SKM-1 treated with dmso at 0.1 percent for 144 hours (cell line): ENCODE results near the gene PDX1.
A peak's percentile ranks its signal among the peaks of the same experiment; 100 is the strongest.
"Not testable (repeated sequence)": the region's sequence is repeated elsewhere in the genome, so short reads cannot be mapped to it uniquely, and the experiment has no call there.

Experiments
- DNase-seq: peaks from one replicate; lab custom pipeline; 2025; ENCODE audit not compliant: unreplicated experiment; lab: John Stamatoyannopoulos, UW

PDX1 gene

DNA sequence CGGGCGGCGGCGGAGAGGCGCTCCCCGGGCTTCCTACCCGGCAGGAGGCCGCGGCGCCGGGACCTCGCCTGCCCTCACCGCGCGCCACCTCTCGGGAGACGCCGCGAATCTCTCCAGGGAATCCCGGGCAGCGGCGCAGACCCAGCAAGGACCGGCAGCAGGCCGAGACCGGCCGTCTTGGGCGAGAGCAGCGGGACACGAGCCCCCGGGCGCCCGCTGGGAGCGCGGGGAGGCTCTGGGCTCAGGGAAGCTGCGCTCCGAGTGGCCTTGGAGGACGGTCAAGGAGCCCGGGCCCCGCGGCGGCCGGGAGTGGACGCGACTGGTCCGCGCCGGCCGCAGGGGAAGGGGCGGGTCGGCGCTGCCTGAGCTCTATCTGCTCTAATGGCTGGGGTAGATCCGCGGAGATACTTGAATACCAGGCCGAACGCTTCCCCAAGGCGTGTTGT lies 34.6 kb downstream of the PDX1 start:
- no peak for DNase-seq

DNA sequence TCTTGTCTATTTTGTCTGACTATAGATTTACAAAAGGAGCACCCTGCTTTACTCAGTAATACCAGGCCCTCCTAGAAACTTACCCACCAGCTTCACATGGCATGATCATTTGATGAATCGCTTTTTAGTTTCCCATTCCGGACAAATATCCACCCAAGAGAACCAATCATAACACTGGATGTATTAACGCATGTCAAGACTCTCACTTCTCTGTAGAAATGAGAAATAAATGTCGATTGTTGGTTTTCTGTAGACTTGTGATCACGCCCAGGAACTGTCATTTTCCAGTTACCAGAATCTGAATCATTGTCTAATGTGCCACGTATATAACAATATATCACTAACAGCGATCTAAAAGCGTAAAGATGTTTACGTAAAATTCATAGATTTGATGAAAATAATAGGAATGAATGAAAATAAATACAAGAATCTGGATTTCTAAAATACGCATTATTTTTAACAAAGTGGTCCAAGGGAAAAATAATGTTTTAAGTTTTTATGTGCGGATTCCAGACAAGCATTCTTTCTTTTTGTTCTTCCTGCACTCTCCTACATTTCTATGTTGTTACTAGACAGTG lies 35.3 kb downstream of the PDX1 start:
- DNase-seq = no peak

DNA sequence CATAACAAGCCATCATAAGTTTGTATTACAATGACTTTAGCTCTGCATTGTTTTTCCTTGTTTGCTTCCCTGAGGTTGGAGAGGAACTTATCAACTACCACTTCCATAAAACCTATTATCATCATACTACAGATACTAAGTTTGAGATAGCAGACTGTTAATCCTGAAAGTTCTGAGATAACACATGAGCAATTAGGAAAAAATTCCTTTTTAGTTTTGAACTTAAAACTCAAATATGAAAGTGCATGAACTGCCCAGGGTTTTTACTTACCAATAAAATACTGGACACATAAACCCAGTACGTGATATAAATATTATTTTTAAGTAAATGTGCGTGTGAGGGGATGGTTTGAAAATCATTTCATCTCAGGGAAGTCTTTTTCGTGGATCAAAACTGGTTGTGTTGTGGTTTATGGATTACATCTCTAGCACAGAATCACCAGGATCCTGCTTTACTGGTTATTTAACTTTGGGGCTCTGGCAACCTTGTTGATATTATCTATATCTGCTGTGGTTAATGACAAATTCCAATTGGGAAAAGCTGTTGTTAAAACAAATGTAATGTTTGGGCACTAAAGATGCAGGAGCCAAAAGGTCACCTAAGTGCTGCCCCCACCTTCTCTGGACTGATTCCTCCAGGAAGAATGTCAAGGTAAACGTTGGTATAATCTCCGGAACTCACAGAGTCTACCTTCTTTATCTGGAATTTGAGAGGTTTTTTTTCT lies 36.9 kb downstream of the PDX1 start:
- DNase-seq = no peak

DNA sequence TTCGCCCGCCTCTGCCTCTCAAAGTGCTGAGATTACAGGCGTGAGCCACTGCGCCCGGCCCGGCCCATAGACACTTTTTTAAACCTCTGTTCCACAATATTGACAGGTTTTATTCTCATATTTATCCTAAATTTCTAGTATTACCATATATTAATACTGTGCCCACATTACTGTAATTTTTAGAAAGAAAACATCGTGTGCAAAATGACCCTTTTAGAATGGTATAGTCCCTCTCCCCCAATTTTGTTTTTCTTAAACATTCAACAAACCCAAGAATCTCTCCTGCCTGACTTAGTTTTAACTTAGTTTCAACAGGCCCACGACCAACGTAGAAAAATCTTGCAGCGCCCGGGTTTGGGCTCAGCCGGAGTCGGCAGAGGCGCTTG lies 40.2 kb downstream of the PDX1 start:
- no peak for DNase-seq

DNA sequence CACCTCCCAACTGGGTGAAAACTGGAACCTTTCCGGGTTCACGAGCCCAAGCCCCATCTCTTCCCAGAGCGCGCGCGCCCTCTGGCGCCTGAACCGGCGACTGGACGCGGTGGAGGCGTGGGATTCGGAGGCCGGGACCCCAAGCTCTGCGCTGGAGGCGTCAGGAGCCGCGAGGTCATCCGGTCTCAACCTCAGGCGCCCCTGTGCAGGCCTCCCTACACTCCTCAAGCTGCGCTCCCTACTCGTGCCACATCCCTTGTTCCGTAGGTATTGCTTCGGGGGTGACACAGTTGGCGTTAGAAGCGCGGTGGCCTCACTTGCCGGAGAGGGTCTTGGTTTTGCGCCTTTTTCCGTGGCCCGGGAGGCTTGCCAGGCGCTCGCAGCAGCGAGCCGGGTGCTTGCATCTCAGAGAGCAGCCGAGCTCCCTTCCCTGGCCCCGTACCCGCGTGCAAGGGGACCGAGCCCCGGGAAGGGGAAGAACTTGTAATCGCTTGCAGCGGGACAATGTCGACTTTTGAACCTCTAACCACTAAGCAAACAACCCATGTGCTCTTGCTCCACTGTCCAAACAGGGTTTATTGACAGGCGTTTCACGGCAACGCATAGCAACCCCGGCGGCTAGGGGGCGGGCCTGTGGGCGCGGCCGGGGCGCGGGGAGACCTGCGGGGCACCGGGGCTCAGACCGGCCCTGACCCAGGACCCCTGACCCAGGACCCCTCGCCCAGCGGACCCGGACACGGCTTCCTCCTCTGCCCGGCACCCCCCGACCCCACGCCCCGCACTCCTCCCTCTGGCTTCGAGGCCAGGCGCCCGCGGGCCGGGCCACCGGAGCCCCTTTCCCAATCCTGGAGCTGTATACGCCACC lies 40.8 kb downstream of the PDX1 start:
- DNase-seq = peak; percentile 38

DNA sequence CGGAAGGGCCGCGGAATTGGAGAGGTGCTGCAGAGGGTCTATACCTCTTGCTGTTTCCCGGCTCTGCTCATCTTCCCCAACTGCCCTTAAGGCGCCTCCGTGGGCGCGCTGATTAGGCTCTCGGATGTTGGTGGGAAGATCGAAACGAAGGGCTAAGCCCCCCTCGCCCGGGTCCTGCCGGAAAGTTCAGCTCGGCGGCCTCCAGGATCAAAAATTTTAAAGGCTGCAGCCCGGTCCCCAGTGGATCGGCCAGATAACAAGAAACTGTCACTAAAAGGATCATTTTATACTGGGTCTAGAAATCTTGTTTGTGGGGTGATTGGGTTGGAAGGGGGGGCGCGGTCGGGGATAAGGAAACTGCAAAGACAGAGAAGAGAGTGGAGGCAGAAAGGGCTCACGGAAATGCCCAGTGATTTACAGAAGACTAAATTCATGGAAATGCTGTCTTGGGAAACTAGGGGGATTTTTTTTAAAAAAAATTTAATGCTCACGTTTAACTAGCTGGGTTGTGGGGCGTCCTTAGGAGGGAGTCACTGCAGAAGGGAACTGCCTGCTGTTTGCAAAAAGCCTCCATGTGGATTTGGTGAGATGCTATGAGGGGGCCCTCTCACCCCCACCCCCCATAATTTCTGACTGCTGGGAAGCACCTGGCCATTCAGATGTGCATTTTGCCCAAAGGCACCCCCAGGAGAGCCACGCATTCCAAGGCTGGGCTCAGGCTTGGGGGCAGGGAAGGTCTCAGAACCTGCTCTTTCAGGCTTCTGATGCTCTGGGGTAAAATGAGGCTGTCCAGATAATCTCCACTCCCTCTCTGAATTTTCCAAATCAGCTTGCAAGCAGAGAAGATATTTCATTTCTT lies 41.7 kb downstream of the PDX1 start:
- no peak for DNase-seq

DNA sequence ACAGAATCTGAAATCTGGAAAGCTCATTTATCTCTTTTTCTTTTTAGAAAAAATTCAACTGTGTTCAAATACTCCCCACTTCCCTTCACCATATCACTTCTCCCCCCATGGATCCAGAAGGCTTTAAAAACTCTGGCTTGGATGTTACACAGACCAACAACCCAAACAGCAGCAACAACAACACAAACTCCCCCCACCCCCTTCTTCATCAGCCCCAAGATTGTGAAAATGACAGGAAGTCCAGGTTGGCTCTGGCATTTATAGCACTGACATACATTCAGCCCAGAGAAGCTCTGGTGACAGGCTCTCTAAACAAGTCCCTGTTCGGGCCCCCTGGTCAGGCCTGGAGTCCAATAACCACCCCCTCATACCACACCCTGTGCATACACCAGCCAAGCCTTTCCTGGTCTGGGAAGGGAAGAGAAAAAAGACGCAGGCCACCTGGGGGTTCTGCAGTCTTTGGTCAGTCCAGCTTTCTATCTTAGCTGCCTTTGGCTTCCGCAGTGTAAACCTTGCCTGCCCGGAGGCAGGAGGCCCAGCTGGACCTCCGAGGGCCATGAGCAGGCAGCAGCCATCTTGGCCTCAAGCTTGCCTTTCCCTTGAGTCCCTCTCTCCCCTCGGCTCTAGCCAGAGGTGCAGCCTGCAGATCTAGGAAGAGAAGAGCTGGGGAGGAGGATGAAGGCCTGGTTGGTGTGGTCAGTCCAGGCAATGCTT lies 42.5 kb downstream of the PDX1 start:
- no peak for DNase-seq

DNA sequence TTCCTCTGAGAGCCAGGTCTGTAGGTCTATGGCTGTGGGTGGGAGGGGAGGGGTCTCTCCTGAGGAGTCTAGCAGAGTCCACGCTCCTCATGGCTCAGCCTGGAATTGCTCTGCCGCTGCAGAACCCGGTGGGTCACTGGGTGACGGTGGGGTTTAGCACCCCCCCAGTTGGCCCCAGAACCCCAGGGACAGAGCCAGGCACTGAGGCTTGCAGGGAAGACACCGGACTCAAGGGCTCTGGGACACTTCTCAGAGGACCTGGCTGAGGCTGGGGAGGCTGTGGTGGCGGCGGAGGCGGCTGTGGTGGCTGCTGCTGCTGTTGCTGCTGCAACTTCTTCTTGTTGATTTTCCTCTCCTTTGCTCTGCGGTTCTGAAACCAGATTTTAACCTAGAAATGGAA lies 43.2 kb downstream of the PDX1 start:
- no peak for DNase-seq

DNA sequence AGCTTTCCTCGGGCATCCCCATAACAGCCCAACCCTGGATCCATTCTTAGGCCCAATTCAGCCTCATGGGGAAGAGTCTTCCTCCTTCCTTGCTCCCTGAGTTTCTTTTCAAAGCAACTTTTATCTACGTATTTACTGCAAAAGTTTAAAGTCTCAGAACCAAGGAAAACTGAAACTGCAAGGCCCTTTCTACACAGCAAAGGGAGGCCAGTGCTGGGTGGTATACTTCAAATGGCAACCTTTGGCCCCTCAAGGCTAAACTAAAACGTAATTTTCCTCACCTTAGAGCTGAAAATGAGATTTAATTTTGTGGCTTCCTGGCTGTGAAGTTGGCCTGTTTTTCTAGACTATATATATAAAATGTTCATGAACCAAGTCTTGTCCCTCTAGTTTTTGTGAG lies 43.7 kb downstream of the PDX1 start:
- no peak for DNase-seq

DNA sequence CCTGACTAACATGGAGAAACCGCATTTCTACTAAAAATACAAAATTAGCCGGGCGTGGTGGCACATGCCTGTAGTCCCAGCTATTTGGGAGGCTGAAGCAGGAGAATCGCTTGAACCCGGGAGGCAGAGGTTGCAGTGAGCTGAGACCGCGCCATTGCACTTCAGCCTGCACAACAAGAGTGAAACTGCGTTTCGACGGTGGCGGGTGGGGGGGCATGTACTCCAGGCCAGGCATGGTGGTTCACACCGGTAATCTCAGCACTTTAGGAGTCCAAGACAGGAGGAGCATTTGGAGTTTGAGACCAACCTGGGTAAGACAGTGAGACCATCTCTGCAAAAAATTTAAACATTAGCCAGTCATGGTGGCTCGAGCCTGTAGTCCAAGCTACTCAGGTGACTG lies 44.4 kb downstream of the PDX1 start:
- not testable (repeated sequence) for DNase-seq

DNA sequence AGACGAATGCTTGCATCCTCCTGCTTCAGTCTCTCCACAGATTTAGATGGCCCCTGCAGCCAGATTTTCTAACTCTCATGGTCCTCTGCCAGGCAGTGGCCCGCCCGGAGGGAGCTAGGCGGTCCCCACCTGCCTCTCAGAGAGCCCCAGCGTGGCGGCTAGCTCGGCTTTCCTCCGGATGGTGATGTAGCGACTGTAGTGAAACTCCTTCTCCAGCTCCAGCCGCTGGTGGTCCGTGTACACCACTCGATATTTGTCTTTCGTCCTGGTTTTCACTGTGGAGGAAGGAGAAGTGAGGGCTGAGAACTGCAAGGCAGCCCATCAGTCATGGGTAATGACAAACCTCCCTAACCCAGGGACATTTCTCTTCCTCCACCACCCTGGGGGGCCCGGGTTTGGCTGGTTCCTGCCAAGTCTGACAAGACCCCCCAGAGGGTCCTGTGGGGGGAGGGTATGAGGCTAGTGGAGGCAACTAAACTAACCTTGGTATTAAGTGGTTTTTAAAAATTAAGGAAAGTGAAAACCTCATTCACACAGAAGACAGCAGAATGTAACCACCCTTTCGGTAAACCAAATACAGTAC lies 45.0 kb downstream of the PDX1 start:
- DNase-seq = no peak

DNA sequence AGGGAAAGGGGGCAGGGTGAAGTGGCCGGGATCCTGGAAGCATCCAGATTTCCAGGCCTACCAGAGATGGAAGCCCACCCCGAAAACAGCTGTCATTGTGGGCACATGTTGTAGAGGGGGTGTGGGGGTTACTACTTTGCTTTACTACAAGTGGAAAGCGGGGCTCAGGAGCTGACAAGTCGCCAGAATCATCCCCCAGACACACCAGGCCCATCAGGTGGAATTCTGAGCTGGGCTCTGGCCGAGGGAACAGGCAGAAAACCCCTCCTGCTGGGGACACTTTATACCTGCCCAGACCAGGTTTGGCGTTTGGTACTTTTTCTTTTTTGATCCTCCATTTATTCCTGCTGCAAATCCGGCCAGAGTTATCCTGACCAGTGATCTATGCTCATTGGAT lies 45.5 kb downstream of the PDX1 start:
- no peak for DNase-seq

DNA sequence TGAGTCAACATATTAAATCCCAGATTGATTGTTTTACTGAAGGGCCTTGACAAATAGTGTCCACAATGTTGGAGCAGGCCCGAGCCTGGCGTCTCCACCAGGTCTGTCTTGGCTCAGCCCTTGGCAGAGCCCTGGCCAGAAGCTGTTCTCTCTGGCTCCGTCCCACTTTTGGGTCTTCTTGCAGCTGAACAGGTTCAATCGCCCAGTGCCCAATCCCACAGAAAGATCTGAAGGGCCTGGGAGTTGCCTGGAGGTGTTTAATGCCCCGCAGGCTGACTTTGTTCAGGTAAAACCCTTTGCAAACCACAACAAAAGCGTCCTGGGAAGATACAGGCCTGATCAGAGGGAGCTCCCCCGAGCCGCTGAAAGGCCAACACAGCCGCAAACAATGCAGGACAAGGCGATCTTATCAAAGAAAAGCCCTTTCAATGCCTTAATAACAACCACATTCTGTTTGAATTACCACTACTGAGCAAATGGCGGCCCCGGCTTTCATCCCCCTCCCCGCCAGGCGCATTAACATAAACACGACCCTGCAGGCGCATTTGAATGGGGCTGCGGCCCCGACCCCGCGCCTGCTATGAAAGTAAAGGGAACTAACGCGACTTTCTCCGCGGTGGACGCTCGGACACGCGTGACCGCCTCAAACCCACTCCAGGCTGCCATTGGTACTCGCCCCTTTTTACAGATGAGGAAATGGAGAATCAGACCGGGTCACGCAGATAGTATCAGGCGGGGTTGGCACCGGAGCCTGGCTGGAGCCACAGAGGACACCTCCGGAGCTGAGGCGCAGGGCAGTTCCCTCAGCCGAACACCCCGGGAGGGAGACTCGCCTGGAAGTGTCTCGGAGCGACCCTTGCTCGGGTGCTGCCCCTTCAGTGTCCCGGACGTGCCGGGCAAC lies 46.2 kb downstream of the PDX1 start:
- DNase-seq = no peak

DNA sequence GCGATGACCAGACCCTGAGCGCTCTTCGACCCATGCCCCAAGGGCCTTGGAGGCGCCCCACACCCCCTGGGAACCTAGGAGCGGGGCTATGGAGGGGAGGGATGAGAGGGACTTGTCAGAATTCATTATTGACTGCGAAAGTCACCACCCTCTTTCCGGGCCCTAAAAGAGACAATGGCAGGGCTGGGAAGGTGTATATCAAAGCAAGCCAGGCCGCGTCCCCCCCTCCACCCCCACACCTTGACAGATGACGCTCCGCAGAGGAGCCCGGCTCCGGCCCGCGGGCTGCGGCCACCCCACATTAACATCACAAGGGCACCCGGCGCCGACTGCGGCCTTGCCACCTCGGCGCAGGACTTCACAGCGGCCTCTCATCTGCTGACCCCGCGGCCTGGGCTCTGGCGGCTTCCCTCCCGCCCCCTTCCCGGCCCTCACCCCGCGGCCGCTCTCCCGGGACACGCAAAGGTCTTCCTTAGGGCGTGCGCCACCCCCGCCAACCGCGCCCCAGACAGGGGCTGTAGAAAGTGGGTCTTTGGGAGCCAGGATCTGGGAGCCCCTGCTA lies 46.9 kb downstream of the PDX1 start:
- DNase-seq = no peak

DNA sequence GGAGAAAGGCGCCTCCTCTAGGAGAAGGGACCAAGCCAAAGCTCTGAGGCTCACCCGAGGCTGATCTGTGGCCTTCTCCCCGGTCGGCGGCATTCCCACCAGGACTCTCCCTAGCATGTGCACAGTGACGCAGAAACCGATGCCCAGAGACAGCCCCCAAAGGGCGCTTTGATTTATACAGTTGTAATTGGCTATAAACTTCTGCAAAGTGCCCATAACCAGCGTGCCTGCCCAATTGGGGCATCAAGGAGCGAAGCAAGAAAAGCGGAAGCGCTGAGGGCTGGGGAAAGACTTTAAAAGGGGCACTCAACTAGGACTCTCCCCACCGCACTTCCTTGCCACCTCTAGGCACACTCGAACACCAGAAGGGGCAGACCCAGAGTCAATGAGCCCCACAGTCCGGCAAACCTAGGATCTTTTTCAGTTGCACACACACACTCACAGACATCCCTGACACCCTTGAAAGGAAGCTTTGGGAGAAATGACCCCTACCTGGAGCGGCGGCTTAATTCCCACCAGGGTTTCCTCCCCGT lies 47.5 kb downstream of the PDX1 start:
- DNase-seq = no peak

DNA sequence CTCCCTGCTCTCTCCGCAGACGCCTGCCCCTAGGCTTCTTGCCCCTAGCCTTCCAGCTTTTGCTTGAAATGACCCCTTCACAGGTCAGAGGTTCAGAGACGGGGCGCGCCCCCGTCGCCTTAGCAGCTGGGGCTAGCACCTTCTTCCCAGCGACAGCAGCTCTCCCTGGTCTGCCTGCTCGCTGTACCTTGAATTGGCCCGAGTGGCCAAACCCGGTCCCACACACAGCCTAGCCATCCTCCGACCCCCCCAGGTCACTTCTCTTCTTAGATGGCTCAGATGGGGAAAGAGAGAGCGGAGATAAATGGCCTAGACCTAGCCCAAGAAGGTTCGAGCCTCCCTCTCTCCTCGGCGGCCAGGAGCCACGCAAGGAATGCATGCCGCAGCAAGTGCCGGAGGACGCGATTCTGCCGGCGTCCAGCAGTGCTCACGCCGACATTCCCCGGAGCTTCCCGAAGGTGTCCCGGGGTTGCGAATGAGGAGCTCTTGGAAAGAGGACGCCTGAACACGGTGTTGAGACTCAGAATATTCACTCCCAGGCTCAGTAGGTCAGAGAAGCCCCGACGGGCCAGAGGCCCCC lies 48.0 kb downstream of the PDX1 start:
- no peak for DNase-seq

DNA sequence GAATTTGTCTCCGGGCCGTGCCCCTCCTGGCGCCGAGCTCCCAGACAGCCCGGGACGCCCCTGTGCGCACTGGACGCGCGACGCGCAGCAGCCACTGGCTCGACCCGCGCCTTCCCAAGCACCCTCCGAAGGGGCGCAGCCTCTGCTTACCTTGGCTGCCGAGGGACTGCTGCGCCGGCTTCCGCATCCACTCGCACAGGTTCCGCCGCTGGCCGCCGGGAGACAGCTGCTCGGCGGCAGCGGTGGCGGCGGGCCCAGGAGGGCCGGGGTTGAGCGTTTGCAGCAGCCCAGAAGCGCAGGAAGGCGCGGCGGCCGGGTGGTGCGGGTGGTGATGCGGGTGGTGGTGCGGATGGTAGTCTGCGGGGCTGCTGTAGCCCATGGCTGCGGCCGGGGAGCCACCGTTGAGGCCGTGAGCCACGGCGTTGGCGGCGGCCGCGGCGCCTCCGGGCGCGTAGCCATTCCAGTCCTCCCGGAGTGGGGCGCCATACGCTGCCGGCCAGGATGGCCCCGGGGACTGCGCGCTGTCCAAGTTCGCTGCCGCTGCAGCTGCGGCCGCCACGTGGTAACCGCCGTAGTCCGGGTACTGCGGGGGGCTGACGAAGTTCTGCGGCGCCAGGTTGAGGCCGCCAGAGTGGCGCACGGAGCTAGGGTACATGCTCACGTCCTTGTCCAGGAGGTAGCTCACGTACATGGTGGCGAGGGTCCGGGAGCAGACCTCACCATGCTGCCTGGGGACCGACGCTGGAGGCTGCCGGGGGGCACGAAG lies 48.7 kb downstream of the PDX1 start:
- DNase-seq = no peak
